GM23248 (cell line): ENCODE measurements around the gene SNRNP27. TPM values are rescaled to one million over a fixed set of nuclear protein-coding genes. Genes with fewer than 3 reads are reported as not detected.

Experiments
- DNase-seq: peaks from one replicate; pipeline ENCODE4 v3.0.0-alpha.2; 2015
- H2AFZ ChIP-seq: fragments of 200-600 bp; sonication (generic); 2 replicates; pipeline ENCODE4 v1.6.1; 2016; ENCODE audit warnings: antibody characterized with exemption
- H3F3A ChIP-seq: fragments of 200-600 bp; sonication (generic); 2 replicates; pipeline ENCODE4 v1.6.1; 2016; ENCODE audit warnings: mild to moderate bottlenecking, antibody characterized with exemption, mixed run types; ENCODE audit not compliant: insufficient read depth
- H3K27ac ChIP-seq: fragments of 200-600 bp; sonication (generic); 2 replicates; pipeline ENCODE4 v1.5.1; 2016; ENCODE audit warnings: mild to moderate bottlenecking
- H3K27me3 ChIP-seq: fragments of 200-600 bp; sonication (generic); replicated peaks from 2 replicates; pipeline ENCODE4 v1.6.1; 2016; ENCODE audit warnings: mild to moderate bottlenecking; ENCODE audit not compliant: insufficient read depth
- H3K36me3 ChIP-seq: fragments of 200-600 bp; sonication (generic); 2 replicates; pipeline ENCODE4 v1.6.1; 2016; ENCODE audit warnings: low read depth, mild to moderate bottlenecking
- H3K4me1 ChIP-seq: fragments of 200-600 bp; sonication (generic); 2 replicates; pipeline ENCODE4 v1.6.1; 2016; ENCODE audit warnings: mild to moderate bottlenecking; ENCODE audit not compliant: insufficient read depth
- H3K4me2 ChIP-seq: fragments of 200-600 bp; sonication (generic); one replicate; pipeline ENCODE4 v1.6.1; 2016; ENCODE audit warnings: mild to moderate bottlenecking; ENCODE audit not compliant: unreplicated experiment
- H3K4me3 ChIP-seq: fragments of 200-600 bp; sonication (generic); 2 replicates; pipeline ENCODE4 v1.5.1; 2016; ENCODE audit warnings: mild to moderate bottlenecking
- H3K79me2 ChIP-seq: fragments of 200-600 bp; sonication (generic); 2 replicates; pipeline ENCODE4 v1.6.1; 2016; ENCODE audit warnings: mild to moderate bottlenecking; ENCODE audit not compliant: insufficient read depth
- H3K9ac ChIP-seq: fragments of 200-600 bp; sonication (generic); 2 replicates; pipeline ENCODE4 v1.6.1; 2016; ENCODE audit warnings: mild to moderate bottlenecking
- H3K9me2 ChIP-seq: fragments of 200-600 bp; sonication (generic); 2 replicates; pipeline ENCODE4 v1.6.1; 2016; ENCODE audit warnings: mixed run types, mild to moderate bottlenecking, moderate library complexity; ENCODE audit not compliant: insufficient read depth
- H3K9me3 ChIP-seq: fragments of 200-600 bp; sonication (generic); one replicate; pipeline ENCODE4 v1.6.1; 2017; ENCODE audit warnings: low read depth
- H4K20me1 ChIP-seq: fragments of 200-600 bp; sonication (generic); 2 replicates; pipeline ENCODE4 v1.6.0; 2016; ENCODE audit not compliant: insufficient read depth
- EZH2 ChIP-seq: fragments of 200-600 bp; sonication (generic); IDR thresholded peaks from 2 replicates; pipeline ENCODE4 v1.6.1; 2018; ENCODE audit warnings: antibody characterized with exemption, mild to moderate bottlenecking; ENCODE audit not compliant: insufficient read depth, poor library complexity, severe bottlenecking
- EZH2phosphoT487 ChIP-seq: fragments of 200-600 bp; sonication (generic); IDR thresholded peaks from 2 replicates; pipeline ENCODE4 v1.6.1; 2018; ENCODE audit warnings: antibody characterized with exemption, moderate library complexity, mild to moderate bottlenecking, low read depth; ENCODE audit not compliant: insufficient read depth
- WGBS, 2 experiments: methylation state at CpG; one replicate each; pipeline ENCODE4 v1.1.6; 2015 to 2017; ENCODE audit warnings: low lambda C conversion rate in 2 of 2, low coverage in 1 of 2; ENCODE audit errors: missing lambda C conversion rate in 2 of 2; 5-methylcytosine and 5-hydroxymethylcytosine counted together
- in situ Hi-C: fragments of 300-500 bp; cut with MboI; formaldehyde crosslinking; loops from 2 replicates; pipeline ENCODE4 v1.15.0; 2020
- polyA plus RNA-seq: library from polyadenylated mRNA; unstranded; fragments of >200 nt; fragmentation: Nextera tagmentation; extraction: Ambion mirVana; gene quantifications from 2 replicates; pipeline ENCODE4 v1.2.1, GENCODE V29; 2016
- total RNA-seq: library from RNA; depleted of rRNA; stranded (reverse); fragments of >200 nt; shearing (Covaris generic); gene quantifications from 2 replicates; pipeline ENCODE4 v1.2.3, GENCODE V29; 2014

SNRNP27 gene
- total and polyA plus RNA-seq, 2 experiments from 2014 or later, result 46.8 to 85.9 TPM

- Histone ChIP-seq H3K79me2 (peaks cover 42% of the 10 kb centered on the region), H4K20me1 (no peaks in the 10 kb centered on the region), H3K4me1 (peaks cover 28% of the 10 kb centered on the region), H3K4me2 (peak within 1 kb of the TSS; percentile 99), H3K9ac (peak within 1 kb of the TSS; percentile 93), H3K36me3 (0 out of 2 replicates have a peak, but pooled peaks cover 4% of the 10 kb centered on the region), H3K9me2 (no peaks in the 10 kb centered on the region), H3K27ac (peak within 1 kb of the TSS; percentile 95), H3K27me3 (no peaks in the 10 kb centered on the region), H3K9me3 (no peaks in the 10 kb centered on the region), H2AFZ (peak within 1 kb of the TSS; percentile 77), H3K4me3 (peak within 1 kb of the TSS; percentile 85), H3F3A (peaks cover 44% of the 10 kb centered on the region)
- TF ChIP-seq EZH2phosphoT487 (no peak), EZH2 (no peak)
- WGBS, 2 experiments, result 0 to 2% methylated on average over 54 to 65 of the region's 81 CpGs
- peak; percentile 50 for DNase-seq
- in situ Hi-C loops, result loop anchor here (5.0 to 25.0 kb wide), 3 partner anchors 152 to 347 kb away; partner anchors contain the start of gene PCYOX1
Observed at GRCh38 chr2:69914950-69915945, 21.5 kb downstream of the SNRNP27 start, which contains the start of gene MXD1. Gene MXD1, plus strand, starts transcription at chr2:69915109. Its CDS starts 222 bp downstream, at chr2:69915331.

GRCh38 chr2:69916106-69916505 is 22.4 kb downstream of the SNRNP27 start:
- Histone ChIP-seq H3K9me3 (no peaks in the 10 kb centered on the region), H3K36me3 (peaks cover 5% of the 10 kb centered on the region; the same call in 1 of the 2 replicates), H3K79me2 (peaks cover 42% of the 10 kb centered on the region), H3K9ac (peak overlapping the region; percentile 91), H4K20me1 (no peaks in the 10 kb centered on the region), H3K9me2 (no peaks in the 10 kb centered on the region), H2AFZ (peak overlapping the region; percentile 64; the same call in 1 of the 2 replicates), H3K27me3 (no peaks in the 10 kb centered on the region), H3K4me2 (peak overlapping the region; percentile 99), H3K27ac (0 out of 2 replicates have a peak overlapping the region, but pooled peaks have one; percentile 7), H3F3A (peaks cover 35% of the 10 kb centered on the region), H3K4me1 (peaks cover 28% of the 10 kb centered on the region), H3K4me3 (peak overlapping the region; percentile 83)
- no peak for TF ChIP-seq EZH2phosphoT487
- no peak for TF ChIP-seq EZH2
- no peak for DNase-seq
- WGBS, 2 experiments, result 12 to 15% methylated on average over 2 of the region's 2 CpGs
- in situ Hi-C loops, result loop anchor here (5.0 to 25.0 kb wide), 3 partner anchors 151 to 346 kb away; partner anchors contain the start of gene PCYOX1

- H3F3A ChIP-seq, result peaks cover 22% of the 10 kb centered on the region
- H3K9me2 ChIP-seq, result no peaks in the 10 kb centered on the region
- no peaks in the 10 kb centered on the region for H3K27me3 ChIP-seq
- H3K79me2 ChIP-seq, result peaks cover 42% of the 10 kb centered on the region
- no peaks in the 10 kb centered on the region for H4K20me1 ChIP-seq
- in situ Hi-C loops, result loop anchor here (5.0 to 25.0 kb wide), 3 partner anchors 149 to 344 kb away; partner anchors contain the start of gene PCYOX1
- H3K9ac ChIP-seq, result peak overlapping the region; percentile 70
- peak overlapping the region; percentile 87 for H3K27ac ChIP-seq
- peaks cover 14% of the 10 kb centered on the region for H3K36me3 ChIP-seq
- H2AFZ ChIP-seq, result peak overlapping the region; percentile 77
- WGBS, 2 experiments, result 11 to 13% methylated on average over 3 of the region's 3 CpGs
- peaks cover 28% of the 10 kb centered on the region for H3K4me1 ChIP-seq
- H3K4me2 ChIP-seq, result peak overlapping the region; percentile 86
- TF ChIP-seq EZH2phosphoT487, result no peak
- TF ChIP-seq EZH2, result no peak
- H3K9me3 ChIP-seq, result no peaks in the 10 kb centered on the region
- peak; percentile 93 for DNase-seq
- peak overlapping the region; percentile 49 for H3K4me3 ChIP-seq
Observed at GRCh38 chr2:69917852-69918251, 24.1 kb downstream of the SNRNP27 start.

DNA sequence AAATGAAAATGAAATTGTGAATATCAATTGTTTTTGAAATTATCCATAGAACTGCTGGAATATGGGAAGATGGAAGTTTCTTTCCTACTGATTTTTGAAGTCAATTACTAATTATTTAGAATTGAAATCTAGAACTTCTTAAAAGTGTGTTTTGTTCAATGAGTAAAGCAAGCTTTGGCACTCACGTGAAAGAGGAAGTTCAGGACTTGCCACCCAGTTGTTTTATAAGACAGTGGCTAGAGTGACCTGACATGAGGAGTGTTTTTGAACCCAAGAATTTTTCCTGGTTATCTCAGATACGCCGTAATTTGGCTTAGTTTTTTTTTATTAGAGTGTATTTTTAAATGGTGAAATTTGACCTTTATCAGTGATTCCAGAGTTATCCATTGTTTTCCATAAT is 24.6 kb downstream of the SNRNP27 start:
- TF ChIP-seq EZH2phosphoT487, result no peak
- Histone ChIP-seq H3K4me1 (peaks cover 26% of the 10 kb centered on the region), H3F3A (peaks cover 17% of the 10 kb centered on the region), H3K9me3 (no peaks in the 10 kb centered on the region), H3K27ac (peak overlapping the region; percentile 87), H2AFZ (peak overlapping the region; percentile 77), H3K9me2 (no peaks in the 10 kb centered on the region), H3K79me2 (peaks cover 42% of the 10 kb centered on the region), H3K9ac (peak overlapping the region; percentile 70), H3K4me2 (peak overlapping the region; percentile 86), H4K20me1 (no peaks in the 10 kb centered on the region), H3K4me3 (peak overlapping the region; percentile 49), H3K36me3 (peaks cover 14% of the 10 kb centered on the region), H3K27me3 (no peaks in the 10 kb centered on the region)
- no peak for DNase-seq
- in situ Hi-C loops, result loop anchor here (5.0 to 25.0 kb wide), 3 partner anchors 149 to 344 kb away; partner anchors contain the start of gene PCYOX1
- WGBS, 2 experiments, result 62 to 64% methylated on average over 3 of the region's 3 CpGs
